GM19463 (cell line): ENCODE measurements around the gene SURF2.
A peak's percentile ranks its signal among the peaks of the same experiment; 100 is the strongest.

Experiments used
- ATAC-seq: cut with Tn5 transposase; IDR thresholded peaks from one replicate; pipeline ENCODE4 v1.9.1; 2021; ENCODE audit warnings: mild to moderate bottlenecking, moderate library complexity; ENCODE audit not compliant: unreplicated experiment

SURF2 gene

DNA sequence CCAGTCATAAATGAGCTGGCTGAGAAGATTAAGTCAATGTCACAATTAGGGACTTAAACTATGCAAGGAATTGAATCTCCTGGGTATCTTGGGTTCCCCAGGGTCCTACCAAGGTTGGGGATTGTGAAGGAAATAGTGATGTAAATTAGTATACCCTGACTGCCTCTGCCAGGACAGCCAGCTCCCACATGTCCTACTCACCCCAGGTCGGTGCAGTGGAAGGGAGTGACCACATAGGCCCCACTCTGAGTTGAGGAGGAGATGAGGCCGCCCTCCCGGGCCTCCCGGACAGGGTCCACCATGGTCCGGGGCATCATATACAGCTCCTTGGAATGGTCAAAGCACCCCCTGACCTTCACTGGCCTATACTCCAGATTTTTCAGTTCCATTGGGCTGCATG is 2.8 kb upstream of the SURF2 start:
- no peak for ATAC-seq

DNA sequence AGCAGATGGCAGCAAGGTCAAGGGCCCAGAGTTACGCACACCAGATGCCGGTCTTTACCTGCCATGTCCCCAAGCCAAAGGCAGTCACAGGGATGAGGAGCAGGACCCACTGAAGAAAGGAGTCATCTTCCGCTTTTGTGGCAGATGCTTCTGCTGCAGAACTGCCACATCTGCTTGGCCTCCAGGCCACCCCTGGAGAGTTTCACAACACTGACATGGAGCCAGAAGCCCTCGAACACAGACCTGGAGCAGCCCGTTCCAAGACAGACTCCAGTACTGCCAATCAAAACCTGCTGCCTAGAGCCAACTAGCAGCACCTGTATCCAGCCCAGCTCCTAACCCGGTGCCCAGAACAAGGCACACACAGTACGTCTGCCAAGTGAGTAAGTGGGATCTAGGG is 1.6 kb upstream of the SURF2 start:
- no peak for ATAC-seq

DNA sequence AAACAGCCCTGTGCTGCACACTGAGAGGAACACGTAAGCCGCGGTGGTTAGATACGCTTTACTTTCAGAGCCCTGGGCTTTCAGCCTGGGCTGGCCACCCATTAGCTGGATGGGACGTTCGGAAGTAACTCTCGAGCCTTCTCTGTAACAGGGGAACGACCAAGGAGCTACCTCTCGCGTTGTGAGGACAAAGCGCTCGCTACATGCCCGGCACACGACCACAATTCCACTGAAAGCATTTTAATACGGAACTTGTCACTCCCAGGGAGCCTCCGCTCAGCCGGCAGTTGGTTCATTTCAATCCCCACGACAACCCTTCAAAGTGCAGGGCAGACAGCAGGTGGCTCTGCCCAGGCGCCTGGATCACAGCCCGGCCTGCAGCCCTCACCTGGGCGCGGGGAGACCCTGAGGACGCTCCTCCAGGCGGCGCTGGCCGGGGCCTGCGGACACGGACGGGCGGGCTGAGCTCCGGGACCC is 431 bp upstream of the SURF2 start:
- peak; percentile 34 for ATAC-seq

DNA sequence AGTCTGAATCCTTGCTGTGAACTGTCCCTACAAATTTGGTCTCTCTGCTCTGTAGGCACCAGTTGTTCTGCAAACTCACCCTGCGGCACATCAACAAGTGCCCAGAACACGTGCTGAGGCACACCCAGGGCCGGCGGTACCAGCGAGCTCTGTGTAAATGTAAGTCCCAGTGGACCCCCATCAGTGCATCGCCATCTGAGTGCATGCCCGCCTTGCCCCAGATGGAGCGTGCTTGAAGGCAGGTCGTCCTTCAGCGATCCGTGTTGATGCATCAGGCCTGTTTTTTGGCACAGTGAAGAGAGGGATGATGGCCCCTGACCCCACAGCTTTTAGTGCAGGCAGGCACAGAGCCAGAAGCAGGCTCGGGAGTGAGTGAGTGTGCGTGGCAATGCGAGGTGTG is 1.3 kb downstream of the SURF2 start:
- no peak for ATAC-seq

DNA sequence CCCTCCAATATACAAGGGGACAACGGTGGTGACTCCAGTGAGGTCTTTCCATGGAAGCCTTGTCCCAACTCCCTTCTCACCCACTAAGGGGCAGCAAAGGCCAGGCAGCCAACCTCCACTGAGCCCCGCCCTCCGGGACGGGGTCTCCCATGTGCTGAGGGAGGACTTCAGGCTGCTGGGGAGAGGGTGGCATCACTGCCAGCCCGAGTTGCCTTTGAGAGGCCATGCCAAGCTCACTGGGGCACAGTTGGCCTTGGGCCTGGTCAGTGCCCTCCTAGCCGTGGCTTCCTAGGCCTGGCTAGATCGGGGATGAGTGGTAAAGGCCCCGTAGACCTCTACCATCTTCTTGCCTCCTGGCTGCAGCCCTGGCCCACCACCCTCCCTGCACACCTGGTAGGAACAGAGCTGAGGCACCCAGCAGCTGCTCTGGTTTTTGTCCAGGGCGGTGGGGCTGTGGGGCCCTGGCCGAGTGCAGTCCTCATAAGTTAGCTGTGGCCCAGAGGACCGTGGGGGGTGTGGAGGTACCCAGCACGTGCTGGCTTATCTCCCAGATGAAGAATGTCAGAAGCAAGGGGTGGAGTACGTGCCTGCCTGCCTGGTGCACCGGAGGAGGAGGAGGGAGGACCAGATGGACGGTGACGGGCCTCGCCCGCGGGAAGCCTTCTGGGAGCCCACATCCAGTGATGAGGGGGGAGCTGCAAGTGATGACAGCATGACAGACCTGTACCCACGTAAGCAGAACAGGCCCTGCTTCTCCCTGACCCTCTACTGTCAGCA is 3.2 kb downstream of the SURF2 start:
- no peak for ATAC-seq

DNA sequence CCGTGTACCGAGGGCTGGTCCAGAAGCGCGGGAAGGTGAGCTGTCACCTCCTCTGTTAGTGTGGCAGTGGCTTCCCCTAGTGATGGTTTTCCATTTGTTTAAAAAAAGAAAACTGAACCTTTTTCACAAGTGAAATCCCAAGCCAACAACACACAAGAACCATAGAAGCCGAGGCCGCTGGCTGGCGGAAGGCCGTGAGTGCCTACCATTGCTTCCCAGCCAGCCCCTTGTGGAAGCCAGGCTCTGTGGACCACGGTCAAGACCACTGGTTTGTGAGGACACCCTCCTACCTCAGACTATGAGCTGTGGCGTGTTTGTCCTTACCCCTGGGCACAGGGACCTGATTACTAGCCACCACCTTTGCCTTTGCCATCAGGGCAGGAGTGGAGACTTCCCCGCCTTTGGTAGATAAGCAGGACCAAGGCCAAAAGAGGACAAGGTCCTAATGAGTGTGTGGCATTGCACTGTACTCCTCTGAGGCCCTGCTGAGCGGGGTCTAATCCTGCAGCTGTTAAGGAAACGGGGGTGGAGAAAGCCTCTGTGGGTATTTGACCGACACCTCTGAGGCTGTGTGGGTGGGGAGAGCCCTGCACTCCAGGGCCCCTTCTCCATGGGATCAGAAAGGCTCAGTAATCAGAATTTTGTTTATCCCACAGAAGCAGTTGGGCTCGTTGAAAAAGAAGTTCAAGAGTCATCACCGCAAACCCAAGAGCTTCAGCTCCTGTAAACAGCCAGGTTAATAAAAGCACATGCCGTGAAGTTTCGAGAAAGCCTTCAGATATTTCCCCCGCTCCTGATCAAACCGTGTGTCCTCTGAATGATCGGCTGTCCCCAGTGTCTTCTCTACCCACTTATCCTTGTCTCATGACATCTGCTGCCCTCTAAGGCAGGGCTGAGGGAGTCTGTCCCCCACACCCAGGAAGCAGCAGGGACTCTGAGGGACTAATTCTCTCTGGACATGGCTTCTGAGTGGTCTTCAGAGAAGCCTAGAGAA is 4.3 kb downstream of the SURF2 start:
- no peak for ATAC-seq

DNA sequence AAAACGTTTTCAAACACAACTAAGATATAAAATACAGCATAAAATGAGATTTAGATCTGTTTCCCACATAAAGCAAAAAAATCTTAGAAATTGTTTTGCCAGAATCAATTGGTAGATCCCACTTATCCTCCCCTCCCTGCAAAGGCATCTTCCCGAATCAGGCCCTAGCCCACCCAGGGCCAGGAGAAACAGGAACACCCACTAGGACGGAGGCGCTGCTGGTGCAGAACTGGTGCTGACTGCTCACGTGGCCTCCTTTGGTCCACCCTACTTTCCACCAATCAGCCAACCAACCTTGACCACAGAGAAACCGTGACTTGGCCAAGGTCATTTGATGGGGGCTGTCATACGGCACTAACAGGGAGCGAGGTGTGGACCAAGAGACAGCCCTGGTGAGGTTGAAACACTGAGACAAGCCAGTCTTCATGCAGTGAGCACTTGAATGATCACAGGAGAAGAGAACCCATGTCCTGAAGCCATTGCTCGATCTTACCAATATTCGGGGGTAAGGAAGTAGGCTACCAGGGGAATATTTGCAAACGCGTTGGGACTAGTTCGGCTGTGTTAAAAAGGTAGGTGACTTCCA is 5.2 kb downstream of the SURF2 start:
- no peak for ATAC-seq

DNA sequence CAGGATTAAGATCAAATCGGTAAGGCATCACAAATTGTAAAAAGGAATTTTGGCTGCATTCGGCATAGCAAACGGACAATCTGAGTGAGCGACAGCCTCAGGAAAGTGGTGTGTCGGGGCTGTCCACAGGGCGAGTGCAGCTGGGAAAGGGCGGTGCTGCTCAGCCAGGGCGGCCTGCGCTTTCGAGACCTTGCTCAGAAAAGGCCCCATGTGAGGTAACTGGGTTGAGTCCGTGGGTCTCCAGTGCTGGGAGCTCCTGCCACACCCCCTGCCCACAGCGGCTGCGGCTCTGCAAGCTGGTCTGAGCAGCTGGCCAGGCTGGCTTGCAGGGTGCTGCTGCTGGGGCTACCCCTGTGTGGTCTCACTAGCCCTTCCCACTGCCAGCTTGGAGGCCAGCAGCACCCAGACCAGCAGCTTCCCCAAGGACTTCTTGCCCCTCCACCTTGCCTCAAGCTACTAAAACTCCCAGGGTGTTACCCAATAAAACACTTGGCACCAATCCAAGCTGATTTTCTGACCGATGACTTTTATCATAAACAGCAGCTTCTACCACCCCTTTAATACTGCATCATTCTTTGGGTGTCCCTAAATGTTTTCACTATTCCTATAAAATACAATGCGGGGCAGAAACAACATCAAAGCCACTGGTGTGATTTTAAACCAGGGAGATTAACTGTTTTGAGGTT is 6.2 kb downstream of the SURF2 start:
- ATAC-seq, result no peak

DNA sequence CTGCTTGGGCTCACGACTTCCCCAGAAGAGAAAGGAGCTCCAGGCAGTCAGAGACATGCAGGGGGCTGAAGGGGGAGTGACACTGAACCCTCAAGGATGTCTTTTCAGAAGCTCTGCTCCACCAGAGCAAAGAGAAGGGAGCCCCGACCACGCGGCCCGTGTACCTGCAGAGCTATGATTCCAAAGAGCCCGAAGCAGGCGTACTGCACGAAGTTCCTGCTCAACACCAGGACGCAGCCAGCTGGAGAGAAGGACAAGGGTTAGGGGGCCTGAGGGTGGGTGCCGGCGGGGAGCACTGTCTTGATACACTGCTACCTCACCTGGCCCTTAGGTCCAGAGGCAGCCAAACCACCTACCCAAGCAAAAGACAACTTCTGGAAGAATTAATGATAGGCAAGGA is 10.1 kb downstream of the SURF2 start:
- ATAC-seq, result no peak

DNA sequence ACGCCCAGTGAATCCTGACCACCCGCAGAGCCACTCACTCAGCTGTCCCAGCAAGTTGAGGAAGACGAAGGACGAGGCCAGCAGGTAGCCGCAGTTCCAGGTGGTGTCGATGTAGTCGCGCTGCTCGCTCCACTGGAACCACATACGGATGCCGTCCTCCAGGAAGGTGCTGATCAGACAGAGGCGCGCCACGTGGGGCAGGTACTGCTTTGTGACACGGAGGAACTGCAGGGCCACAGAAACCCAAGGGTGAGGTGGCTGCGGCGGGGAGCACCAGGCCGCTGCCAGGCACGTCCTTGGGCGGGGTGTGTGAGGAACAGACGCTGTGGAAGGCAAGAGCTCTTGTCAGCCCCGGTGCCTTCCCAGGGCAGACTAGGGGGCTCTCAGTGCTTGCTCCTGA is 10.9 kb downstream of the SURF2 start:
- ATAC-seq, result no peak

DNA sequence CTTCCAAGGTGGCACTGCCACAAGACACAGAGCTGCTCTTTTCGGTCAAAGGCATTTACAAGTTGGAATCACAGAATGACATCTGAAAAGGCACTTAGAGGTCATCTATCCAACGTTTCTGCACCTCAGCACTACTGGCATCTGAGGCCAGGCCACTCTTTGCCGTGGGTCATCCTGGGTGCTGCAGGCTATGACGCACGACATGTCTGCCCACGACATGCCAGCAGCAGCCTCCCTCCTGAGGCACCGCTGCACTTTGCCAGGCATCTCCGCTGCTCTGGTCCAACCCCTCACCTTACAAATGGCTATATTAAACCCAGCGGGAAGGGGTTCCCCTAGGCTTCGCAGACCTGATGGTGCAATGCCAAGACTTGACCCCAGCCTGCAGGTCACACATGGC is 11.4 kb downstream of the SURF2 start:
- no peak for ATAC-seq

DNA sequence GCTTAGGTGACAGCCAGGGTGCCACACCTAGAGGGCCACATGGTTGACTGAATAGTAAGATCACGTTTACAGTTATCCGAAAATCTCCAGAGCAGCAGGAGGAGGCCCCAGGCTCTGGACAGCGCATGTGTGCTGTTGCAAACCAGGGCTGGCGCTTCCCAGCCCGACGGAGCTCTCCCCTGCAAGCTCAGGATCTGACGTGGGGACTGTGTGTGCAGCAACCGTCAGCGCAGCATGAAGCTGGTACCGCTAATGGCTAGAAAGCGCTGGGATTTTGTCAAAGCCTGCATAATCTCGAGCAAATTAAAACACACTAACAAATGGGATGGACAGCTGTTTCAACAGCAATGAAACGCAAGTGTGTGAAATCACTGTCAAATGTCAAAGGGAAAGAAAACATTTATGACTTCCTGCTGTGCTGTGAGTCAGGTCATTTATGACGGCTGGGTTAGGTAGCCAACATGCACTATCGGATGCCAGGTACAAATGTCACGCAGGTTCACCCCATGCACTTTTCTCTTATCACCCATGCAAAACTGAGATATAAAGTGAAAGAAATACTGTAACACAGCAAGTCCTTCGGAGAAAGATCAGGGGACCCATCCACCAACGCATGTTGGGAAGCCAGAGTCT is 12.0 kb downstream of the SURF2 start:
- ATAC-seq, result no peak

DNA sequence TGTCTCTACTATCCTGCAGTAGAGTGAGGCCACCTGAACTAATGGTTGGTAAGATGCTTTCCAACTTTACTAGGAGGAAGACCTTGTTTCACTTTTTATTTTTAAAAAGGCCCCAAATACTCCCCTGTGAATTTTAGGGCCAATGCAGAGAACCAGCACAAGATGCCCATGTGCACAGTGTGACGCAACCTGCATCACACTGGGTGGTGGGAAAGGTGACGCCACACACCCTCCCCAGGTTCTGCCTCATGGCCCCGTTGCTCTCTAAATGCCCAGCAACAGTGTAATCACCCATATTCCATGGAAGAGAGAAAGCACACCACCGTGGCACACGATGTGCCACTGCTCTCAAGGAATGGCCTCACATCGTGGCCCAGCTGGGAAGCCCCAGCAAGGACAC is 13.1 kb downstream of the SURF2 start:
- ATAC-seq, result no peak

DNA sequence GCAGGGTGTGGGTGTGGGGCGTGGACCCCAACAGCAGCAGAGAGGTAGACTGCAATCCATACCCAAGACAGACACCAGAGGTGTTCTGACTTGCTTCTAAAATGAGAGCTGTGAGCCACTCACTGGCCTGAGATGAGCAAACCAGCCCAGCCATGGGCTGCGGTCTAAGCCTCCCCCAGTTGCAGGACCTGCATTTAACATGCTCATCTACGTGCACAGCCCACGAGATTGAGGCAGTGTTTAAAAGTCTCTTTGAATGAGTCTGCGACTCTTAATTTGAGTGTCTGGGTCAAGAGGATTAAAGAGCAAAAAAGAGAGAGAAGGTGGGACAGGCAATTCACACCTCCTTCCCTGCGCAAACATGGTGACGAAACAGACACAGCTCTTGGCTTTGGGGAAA is 13.6 kb downstream of the SURF2 start:
- ATAC-seq, result no peak

DNA sequence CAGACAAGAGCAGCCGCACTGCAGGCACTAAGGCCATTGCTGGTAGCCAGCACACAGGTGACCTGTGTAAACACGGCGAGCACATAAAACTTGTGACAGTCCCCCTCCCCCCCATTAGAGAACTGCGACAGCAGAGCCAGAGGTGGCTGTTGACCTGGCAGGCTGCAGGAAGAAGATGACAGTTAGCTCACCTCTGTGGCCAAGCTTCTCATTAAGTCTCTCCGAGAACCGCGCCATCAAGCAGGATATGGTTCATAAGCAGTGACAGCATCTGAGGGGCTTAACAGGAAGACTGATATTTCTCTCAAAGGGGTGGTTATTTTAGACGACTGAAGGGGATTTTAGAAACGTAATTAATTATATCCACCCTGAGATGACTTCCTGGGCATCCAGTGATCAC is 14.3 kb downstream of the SURF2 start:
- no peak for ATAC-seq

DNA sequence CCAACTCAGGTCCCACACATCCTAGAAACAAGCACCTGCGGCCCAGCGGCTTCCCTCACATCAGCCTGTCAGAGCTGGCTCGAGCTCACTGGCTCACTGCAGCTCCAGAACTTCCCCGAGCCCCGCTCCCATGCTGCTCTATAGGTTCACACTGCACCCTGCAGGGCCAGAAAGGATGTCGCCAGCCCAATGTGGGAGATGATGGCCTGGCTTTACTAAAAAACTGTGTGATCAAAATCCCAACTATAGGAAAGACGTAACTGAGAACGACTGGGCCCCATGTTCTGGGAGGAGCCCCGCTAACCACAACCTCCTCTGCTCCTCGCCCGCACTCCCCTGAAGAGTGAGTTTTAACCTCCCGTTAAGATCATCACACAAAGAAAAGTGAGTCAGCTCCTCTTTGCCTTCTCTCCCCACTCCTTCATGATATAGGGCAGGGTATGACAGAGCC is 14.9 kb downstream of the SURF2 start:
- ATAC-seq, result no peak

DNA sequence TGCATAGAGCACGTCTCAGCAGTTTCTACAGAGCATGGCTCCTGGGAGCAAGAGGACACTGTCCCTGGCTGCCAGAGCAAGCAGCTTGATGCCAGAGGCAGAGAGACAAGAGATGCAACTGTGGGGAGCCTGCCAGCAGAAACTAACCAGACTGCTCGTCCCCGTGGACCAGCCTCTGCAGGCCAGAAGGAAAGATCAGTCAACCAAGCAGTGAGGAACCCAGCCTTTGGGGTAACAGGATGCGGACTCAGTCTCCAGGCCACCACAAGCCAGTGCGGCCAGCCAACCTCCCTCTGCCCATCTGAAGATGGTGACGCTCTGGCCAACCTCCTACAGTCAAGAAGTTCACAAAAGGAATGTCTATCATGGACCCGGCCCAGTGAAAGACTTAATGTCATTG is 15.8 kb downstream of the SURF2 start:
- ATAC-seq, result no peak

DNA sequence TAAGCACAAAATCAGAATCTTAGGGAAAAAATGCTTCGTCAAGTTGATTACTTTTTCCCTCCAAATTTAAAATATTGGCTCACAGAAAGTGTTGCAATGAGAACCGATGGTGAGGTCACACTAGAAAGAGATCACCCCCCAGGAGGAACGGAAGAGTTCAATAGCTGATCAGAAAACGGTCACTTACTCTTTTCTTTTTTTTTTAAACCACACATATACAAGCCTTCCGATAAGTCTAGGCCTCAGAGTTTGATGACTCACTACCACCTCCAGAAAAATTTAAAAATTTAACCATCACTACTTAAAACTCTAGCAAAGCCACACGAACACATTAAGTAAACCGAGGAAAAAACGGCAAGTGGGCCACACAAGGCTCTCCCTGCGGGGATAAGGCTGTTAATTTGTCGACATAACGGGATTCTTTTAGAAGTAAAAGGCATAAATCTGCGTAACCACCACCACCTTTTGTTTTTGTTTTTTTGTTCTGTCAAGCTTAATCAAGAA is 18.3 kb downstream of the SURF2 start:
- no peak for ATAC-seq

DNA sequence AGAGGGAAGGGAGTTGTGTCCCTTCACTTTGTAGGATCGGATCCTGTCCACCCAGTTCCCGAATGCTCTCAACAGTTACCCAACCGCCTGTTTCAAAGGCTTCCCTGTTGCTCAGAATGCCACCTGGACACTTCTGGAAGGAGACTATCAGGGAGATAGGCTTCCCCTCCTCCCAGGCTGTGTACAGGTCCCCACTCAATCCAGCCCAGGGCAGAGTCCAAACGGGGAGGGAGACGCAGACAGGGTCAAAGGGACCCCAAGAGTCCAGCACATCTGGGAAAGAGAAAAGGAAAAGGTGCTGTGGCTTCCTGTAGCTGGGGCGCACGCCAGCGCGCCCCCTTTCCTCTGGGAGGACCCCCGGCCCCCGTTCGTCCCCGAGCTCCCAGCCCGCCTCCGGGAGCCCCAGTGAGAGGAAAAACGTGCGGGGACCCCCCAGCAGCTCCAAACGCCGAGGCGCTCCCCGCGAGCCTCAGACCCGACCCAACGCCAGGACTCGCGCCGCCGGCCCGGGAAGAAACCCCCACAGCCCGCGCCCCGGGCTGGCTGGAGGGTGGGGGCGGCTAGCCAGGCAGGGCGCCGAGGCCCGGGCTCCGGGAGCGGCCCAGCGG is 18.9 kb downstream of the SURF2 start:
- ATAC-seq, result peak; percentile 7
